Tibial nerve (tissue), 4 donors: ENCODE data around the gene DNPH1.

Experiments
- CTCF ChIP-seq, 5 experiments: fragments of 200-600 bp in 3 of 5; fragments of 450-650 bp in 2 of 5; sonication (generic) in 3 of 5; IDR thresholded peaks; one replicate each; pipeline ENCODE4 v1.5.1; 2016 to 2019; ENCODE audit warnings: antibody characterized with exemption in 5 of 5, mild to moderate bottlenecking in 3 of 5, moderate library complexity in 2 of 5
- EP300 ChIP-seq, 2 donors: sonication (generic); formaldehyde crosslinking; IDR thresholded peaks; one replicate each; pipeline ENCODE4 v1.6.1; 2017; ENCODE audit warnings: antibody characterized with exemption in 2 of 2, mild to moderate bottlenecking in 1 of 2
- POLR2A ChIP-seq, 2 donors: fragments of 450-650 bp; IDR thresholded peaks; one replicate each; pipeline ENCODE4 v1.6.1; 2017; ENCODE audit warnings: antibody characterized with exemption in 2 of 2, mild to moderate bottlenecking in 2 of 2, moderate library complexity in 2 of 2

- TF ChIP-seq CTCF (IDR thresholded peaks at IDR 0.05) (no peak), EP300 (IDR thresholded peaks at IDR 0.05) (no peak), POLR2A (IDR thresholded peaks at IDR 0.05) (no peak)
These were observed 48.3 kb downstream of the DNPH1 start for GRCh38 chr6:43180985-43181384.
